HUES48 (cell line): ENCODE data around the gene CTDSP2.
"Not testable (repeated sequence)": the region's sequence is repeated elsewhere in the genome, so short reads cannot be mapped to it uniquely, and the experiment has no call there.

ENCODE experiments used
- H3K27ac ChIP-seq: one replicate; pipeline ENCODE4 v1.7.0; 2013; ENCODE audit warnings: low read depth, low read length, inconsistent platforms
- H3K27me3 ChIP-seq: 2 replicates; pipeline ENCODE4 v1.6.1; 2013; ENCODE audit warnings: mild to moderate bottlenecking, low read length; ENCODE audit not compliant: control insufficient read depth, insufficient read depth
- H3K36me3 ChIP-seq: 2 replicates; pipeline ENCODE4 v1.6.1; 2013; ENCODE audit warnings: low read length; ENCODE audit not compliant: control insufficient read depth, insufficient read depth
- H3K4me1 ChIP-seq: 2 replicates; pipeline ENCODE4 v1.6.1; 2013; ENCODE audit warnings: mild to moderate bottlenecking, low read length; ENCODE audit not compliant: control insufficient read depth, insufficient read depth
- H3K4me3 ChIP-seq: 2 replicates; pipeline ENCODE4 v1.5.1; 2013; ENCODE audit warnings: mild to moderate bottlenecking, low read depth, low read length
- H3K9ac ChIP-seq: 2 replicates; pipeline ENCODE4 v1.6.1; 2013; ENCODE audit warnings: mild to moderate bottlenecking, low read depth, low read length, moderate library complexity
- H3K9me3 ChIP-seq: 2 replicates; pipeline ENCODE4 v1.6.1; 2013; ENCODE audit warnings: low read length; ENCODE audit not compliant: control insufficient read depth, insufficient read depth

CTDSP2 gene

DNA sequence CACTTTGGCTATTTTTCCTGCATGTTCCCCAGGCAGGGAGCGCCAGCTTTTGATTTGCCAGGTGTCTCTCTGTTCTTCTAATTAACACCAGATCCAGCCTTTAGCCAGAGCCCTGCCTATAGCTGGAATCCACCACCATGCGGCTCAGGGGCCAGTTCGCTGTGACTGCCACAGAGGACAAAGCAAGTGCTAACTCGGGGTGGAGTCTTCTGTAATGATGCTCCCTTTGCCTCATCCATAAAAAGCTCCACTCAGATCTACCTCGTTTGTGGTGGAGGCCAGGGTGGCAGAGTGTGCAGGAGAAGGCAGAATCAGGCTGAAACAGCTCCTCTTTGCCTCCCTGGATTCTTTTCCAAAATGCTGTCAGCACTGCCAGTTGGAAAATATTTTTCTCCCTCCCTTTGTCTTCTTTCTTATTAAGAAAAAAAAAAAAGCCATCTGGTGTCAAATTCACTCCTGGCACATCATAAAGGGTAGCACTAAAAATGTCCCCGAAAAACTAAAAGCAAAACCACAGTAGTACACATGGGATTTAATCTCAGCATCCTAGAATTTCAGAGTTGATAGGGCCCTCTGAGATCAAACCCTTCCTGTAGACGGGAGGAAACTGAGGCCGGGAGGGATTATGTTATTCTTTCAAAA is 18.0 kb upstream of the CTDSP2 start:
- Histone ChIP-seq H3K27ac (peak overlapping the region; percentile 33), H3K27me3 (peaks cover 28% of the 10 kb centered on the region), H3K4me3 (peak overlapping the region; percentile 57), H3K4me1 (peaks cover 23% of the 10 kb centered on the region), H3K9me3 (no peaks in the 10 kb centered on the region), H3K9ac (peak overlapping the region; percentile 38; the same call in 1 of the 2 replicates), H3K36me3 (no peaks in the 10 kb centered on the region)

DNA sequence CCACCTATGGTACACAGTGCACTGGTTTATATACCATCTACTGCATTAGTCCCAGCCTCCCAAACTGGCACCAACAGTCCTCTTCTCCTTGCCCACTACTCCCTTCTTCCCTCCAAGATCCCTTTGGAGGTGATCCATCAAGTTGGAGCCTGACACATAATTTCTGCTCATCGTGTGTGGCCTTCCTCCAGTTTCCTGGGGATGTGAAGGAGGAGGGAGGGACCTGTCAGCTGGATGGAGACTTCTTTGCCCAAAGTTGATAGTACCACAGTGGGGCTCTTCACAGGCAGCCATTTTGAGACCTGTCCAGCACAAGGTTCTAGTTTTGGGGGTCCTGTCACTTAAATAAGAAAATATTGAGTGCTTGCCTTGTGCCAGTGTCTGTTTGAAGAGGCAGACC is 17.1 kb upstream of the CTDSP2 start:
- Histone ChIP-seq H3K27ac (no peak overlapping the region), H3K9ac (no peak overlapping the region), H3K4me1 (peaks cover 16% of the 10 kb centered on the region), H3K36me3 (no peaks in the 10 kb centered on the region), H3K9me3 (no peaks in the 10 kb centered on the region), H3K4me3 (no peak overlapping the region), H3K27me3 (peaks cover 28% of the 10 kb centered on the region)

DNA sequence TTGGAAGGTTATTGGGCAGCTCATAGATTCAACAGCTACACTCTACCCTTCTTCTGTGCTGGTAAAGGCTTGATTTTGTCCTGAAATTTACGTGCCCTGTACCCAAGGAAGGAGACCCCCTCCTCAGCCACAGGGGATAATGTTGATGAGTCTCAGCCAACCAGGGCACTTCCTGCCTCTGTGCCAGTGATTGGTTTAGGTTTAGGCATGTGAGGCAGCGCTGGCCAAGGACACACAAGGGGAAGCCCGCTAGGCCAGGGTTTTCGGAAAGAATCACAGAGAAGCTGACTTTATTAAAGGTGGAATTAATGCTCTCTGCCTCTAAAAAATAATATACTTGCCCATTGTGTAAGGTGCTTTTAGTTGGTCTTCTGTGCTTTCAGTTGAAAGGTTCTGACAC is 15.4 kb upstream of the CTDSP2 start:
- no peak overlapping the region for H3K9ac ChIP-seq
- no peak overlapping the region for H3K27ac ChIP-seq
- peaks cover 28% of the 10 kb centered on the region for H3K27me3 ChIP-seq
- peaks cover 16% of the 10 kb centered on the region for H3K4me1 ChIP-seq
- H3K36me3 ChIP-seq, result no peaks in the 10 kb centered on the region
- H3K9me3 ChIP-seq, result no peaks in the 10 kb centered on the region
- no peak overlapping the region for H3K4me3 ChIP-seq

DNA sequence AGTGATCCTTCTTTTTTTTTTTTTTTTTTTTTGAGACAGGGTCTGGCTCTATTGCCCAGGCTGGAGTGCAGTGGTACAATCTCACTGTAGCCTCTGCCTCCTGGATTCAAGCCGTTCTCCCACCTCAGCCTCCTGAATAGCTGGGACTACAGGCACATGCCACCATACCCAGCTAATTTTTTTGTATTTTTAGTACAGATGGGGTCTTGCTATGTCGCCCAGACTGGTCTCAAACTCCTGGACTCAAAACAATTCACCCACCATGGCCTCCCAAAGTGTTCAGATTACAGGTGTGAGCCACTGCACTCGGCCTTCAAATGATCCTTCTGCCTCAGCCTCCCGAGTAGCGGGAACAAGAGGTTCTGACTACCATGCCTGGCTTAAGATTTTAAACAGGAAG is 14.4 kb upstream of the CTDSP2 start:
- not testable (repeated sequence) for H3K9me3 ChIP-seq, H3K9ac ChIP-seq, H3K27ac ChIP-seq, H3K36me3 ChIP-seq, H3K4me3 ChIP-seq
- peaks cover 27% of the 10 kb centered on the region for H3K27me3 ChIP-seq
- peaks cover 16% of the 10 kb centered on the region for H3K4me1 ChIP-seq

DNA sequence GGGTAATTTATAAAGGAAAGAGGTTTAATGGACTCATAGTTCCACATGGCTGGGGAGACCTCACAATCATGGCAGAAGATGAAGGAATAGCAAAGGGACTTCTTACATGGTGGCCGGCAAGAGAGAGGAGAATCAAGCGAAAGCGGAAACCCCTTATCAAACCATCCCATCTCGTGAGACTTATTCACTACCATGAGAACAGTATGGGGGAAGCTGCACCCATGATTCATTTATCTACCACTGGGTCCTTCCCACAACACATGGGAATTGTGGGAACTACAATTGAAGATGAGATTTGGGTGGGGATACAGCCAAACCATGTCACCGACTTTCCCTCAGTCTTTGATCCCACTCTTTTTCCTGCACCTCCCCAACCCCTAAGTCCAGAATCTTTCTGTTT is 12.6 kb upstream of the CTDSP2 start:
- Histone ChIP-seq H3K9me3 (no peaks in the 10 kb centered on the region), H3K4me3 (no peak overlapping the region), H3K27ac (no peak overlapping the region), H3K9ac (no peak overlapping the region), H3K27me3 (peaks cover 10% of the 10 kb centered on the region), H3K36me3 (no peaks in the 10 kb centered on the region), H3K4me1 (peaks cover under 1% of the 10 kb centered on the region; the same call in 1 of the 2 replicates)

DNA sequence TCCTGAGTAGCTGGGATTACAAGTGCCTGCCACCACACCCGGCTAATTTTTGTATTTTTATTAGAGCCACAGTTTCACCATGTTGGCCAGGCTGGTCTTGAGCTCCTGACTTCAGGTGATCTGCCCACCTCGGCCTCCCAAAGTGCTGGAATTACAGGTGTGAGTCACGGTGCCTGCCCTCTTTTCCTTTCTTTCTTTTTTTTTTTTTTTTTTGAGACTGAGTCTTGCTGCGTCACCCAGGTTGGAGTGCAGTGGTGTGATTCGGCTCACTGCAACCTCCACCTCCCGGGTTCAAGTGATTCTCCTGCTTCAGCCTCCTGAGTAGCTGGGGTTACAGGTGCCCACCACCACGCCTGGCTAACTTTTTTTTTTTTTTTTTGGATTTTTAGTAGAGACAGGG is 11.6 kb upstream of the CTDSP2 start:
- not testable (repeated sequence) for H3K4me3 ChIP-seq, H3K9ac ChIP-seq, H3K9me3 ChIP-seq, H3K27me3 ChIP-seq, H3K4me1 ChIP-seq, H3K36me3 ChIP-seq, H3K27ac ChIP-seq

DNA sequence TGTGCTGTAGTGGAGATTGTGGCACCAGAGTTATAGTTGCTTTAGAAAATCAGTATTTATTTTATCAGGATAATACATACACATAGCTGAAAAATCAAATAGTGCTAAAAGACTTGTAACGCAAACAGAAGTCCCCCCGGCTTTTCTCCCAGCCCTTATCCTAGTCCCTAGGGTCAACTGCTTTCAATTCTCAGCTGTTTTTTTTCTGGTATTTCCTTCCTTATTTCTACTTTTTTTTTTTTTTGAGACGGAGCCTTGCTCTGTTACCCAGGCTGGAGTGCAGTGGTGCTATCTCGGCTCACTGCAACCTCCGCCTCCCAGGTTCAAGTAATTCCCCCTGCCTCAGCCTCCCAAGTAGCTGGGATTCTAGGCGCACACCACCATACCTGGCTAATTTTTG is 8.4 kb upstream of the CTDSP2 start:
- Histone ChIP-seq H3K27ac (no peak overlapping the region), H3K9ac (no peak overlapping the region), H3K4me1 (peaks cover 26% of the 10 kb centered on the region), H3K36me3 (no peaks in the 10 kb centered on the region), H3K4me3 (no peak overlapping the region), H3K9me3 (no peaks in the 10 kb centered on the region), H3K27me3 (peaks cover 5% of the 10 kb centered on the region)

DNA sequence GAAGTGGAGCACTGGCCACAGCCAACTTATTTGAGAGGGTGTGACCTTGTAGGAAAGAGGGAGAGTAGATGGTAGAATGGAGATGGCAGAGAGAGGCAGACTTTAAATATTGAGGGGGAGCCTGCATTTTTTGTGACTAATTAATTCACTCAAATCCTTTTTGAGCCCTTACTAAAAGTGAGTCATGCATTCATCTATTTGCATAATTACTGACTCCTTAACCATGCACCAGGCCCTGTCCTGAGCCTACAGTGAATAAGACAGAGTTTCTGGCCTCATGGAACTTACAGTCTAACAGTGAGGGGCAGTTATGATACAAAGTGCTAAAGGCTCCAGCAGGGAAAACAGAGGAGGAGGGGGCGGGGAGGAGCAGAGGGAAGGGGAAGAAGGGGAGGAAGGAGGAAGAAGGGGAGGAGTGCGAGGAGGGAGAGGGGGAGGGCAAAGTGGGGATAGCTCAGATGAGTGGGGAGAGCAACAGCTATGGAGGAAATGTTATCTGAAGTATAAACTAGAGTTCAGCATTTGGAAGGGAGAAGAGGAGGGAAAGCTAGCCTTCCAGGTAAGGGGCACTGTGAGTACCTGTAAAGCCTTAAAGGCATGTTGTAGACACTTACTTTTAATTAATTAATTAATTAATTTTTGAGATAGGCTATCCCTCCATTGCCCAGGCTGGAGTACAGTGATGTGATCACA is 7.5 kb upstream of the CTDSP2 start:
- Histone ChIP-seq H3K9me3 (no peaks in the 10 kb centered on the region), H3K9ac (no peak overlapping the region), H3K27me3 (peaks cover 5% of the 10 kb centered on the region), H3K4me1 (peaks cover 26% of the 10 kb centered on the region), H3K27ac (no peak overlapping the region), H3K4me3 (no peak overlapping the region), H3K36me3 (no peaks in the 10 kb centered on the region)

DNA sequence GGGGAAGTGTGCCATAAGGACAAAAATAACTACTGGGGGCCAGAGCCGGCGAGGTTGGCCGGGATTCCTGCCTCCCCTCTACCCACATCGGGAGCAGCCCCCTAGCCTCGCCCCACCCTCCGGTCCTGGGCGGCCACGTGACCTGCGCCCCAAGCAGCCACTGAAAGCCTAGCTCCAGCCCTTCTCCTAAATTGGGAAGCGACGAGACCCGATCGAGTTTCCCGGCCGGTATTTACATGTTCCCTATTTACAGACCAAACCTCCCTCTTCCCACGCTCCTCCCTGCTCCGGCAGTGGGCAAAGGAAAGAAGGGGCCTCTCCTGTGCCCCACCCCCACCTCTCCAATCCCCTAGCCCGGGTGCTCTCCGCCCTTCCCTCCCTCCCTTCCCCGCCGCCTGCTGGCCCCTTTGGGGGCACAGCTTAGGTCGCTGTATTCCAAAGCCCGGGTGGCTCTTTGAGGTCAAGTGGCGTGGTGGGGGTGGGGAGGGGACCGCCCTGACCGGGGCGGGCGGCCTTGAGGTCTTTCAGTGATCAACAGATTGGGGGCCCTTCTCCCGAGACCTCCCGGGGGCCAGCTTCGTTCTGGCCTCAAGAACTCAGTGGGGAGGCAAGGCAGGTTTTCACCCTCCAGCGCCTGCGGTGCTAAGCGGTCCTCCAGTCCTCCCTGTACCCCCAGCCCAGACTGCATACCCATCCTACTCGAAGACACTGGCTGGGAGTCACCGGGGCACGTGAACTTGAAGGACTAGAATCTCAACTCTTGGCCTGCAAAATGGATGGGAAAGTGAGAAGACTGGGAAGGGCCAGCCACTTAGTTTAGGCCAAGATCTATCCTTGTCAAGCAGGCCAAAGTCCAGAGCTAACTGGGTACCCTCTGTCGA is 6.3 kb upstream of the CTDSP2 start:
- Histone ChIP-seq H3K4me3 (peak overlapping the region; percentile 60), H3K9me3 (no peaks in the 10 kb centered on the region), H3K36me3 (no peaks in the 10 kb centered on the region), H3K27ac (peak overlapping the region; percentile 88), H3K4me1 (peaks cover 26% of the 10 kb centered on the region), H3K9ac (peak overlapping the region; percentile 61), H3K27me3 (peaks cover 5% of the 10 kb centered on the region)

DNA sequence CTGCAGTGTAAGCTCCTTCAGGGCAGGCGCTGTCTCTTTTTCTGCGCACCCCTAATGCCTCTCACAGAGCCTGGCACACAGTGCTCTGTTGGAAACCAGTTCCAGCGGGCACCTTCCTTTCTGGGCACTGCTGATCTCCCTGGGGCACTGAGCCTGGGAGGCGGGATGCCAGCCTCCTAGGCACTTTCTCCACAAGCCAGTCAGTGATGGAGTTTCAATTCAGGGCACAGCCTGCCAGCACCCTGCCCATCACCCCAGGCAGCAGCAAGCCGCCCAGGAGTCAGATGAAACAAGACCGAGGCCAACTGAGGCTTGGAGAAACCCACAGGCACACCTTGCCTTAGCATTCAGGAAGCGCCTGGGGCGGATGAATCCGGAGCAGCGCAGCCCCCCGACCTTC is 5.7 kb upstream of the CTDSP2 start:
- Histone ChIP-seq H3K9ac (peak overlapping the region; percentile 61), H3K36me3 (no peaks in the 10 kb centered on the region), H3K27ac (peak overlapping the region; percentile 88), H3K4me1 (peaks cover 26% of the 10 kb centered on the region), H3K27me3 (peaks cover 5% of the 10 kb centered on the region), H3K9me3 (no peaks in the 10 kb centered on the region), H3K4me3 (peak overlapping the region; percentile 60)

DNA sequence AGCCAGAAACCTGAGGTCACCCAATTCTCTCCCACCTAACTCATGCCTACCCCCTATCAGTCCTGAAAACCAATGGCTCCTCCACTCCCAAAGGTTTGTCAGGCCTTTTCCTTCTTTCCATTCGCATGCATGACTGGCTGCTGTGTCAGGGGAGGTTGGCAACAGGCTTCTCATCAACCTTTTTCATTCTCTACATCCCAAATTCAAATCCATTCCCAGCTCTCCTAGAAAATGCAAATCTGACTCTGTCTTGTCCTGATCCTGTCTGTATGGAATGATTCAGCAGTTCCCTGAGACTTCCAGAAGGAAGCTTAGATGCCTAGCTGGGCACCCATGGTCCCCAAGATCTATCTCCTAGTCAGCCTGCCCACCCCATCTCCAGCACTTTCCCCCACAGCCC is 5.0 kb upstream of the CTDSP2 start:
- H3K27me3 ChIP-seq, result peaks cover 5% of the 10 kb centered on the region
- H3K9ac ChIP-seq, result no peak overlapping the region
- H3K4me3 ChIP-seq, result no peak overlapping the region
- peaks cover 26% of the 10 kb centered on the region for H3K4me1 ChIP-seq
- no peaks in the 10 kb centered on the region for H3K9me3 ChIP-seq
- no peak overlapping the region for H3K27ac ChIP-seq
- H3K36me3 ChIP-seq, result no peaks in the 10 kb centered on the region
